Liver (tissue), 9 donors: ENCODE measurements around the gene PRIMA1. TPM values are rescaled to one million over a fixed set of nuclear protein-coding genes. Genes with fewer than 3 reads are reported as not detected.

Experiments
- DNase-seq: peaks from one replicate; pipeline ENCODE4 v3.0.0-alpha.2; 2017; ENCODE audit warnings: low spot score
- H3K27ac ChIP-seq, 2 donors: one replicate each; pipeline ENCODE4 v1.7.0; 2013; ENCODE audit warnings: inconsistent platforms in 2 of 2, low read length in 2 of 2, control low read depth in 1 of 2, low read depth in 1 of 2, mild to moderate bottlenecking in 1 of 2
- H3K27me3 ChIP-seq, 4 donors: one replicate each; pipeline versions ENCODE4 v1.6.1 to v1.7.0; 2013; ENCODE audit warnings: low read length in 3 of 4, inconsistent platforms in 1 of 4, mild to moderate bottlenecking in 1 of 4, moderate library complexity in 1 of 4; ENCODE audit not compliant: control insufficient read depth in 4 of 4, insufficient read depth in 4 of 4
- H3K36me3 ChIP-seq, 4 donors: one replicate each; pipeline versions ENCODE4 v1.6.1 to v1.7.0; 2013; ENCODE audit warnings: low read length in 3 of 4, mild to moderate bottlenecking in 3 of 4, low read depth in 1 of 4, moderate library complexity in 1 of 4; ENCODE audit not compliant: control insufficient read depth in 4 of 4, insufficient read depth in 3 of 4
- H3K4me1 ChIP-seq, 4 donors: one replicate each; pipeline versions ENCODE4 v1.6.1 to v1.7.0; 2013; ENCODE audit warnings: low read length in 3 of 4, mild to moderate bottlenecking in 3 of 4, moderate library complexity in 1 of 4; ENCODE audit not compliant: control insufficient read depth in 4 of 4, insufficient read depth in 4 of 4
- H3K4me3 ChIP-seq, 3 donors: one replicate each; pipeline versions ENCODE4 v1.6.1 to v1.7.0; 2013; ENCODE audit warnings: low read length in 3 of 3, control low read depth in 1 of 3, low read depth in 1 of 3, mild to moderate bottlenecking in 1 of 3
- H3K9ac ChIP-seq, 2 donors: one replicate each; pipeline ENCODE4 v1.7.0; 2013; ENCODE audit warnings: low read length in 2 of 2, mild to moderate bottlenecking in 2 of 2, moderate library complexity in 2 of 2, control low read depth in 1 of 2, low read depth in 1 of 2
- H3K9me3 ChIP-seq, 4 donors: one replicate each; pipeline versions ENCODE4 v1.6.1 to v1.7.0; 2013; ENCODE audit warnings: low read length in 3 of 4; ENCODE audit not compliant: control insufficient read depth in 4 of 4
- EGR1 ChIP-seq, 2 donors: IDR thresholded peaks; 2 replicates each; pipeline ENCODE4 v1.6.1; 2016 to 2018; ENCODE audit warnings: antibody characterized with exemption in 2 of 2, low read depth in 2 of 2
- FOXA2 ChIP-seq: IDR thresholded peaks from 2 replicates; pipeline ENCODE4 v1.6.1; 2016; ENCODE audit warnings: antibody characterized with exemption
- GABPA ChIP-seq, 2 donors: IDR thresholded peaks in 1 of 2; conservative IDR thresholded peaks in 1 of 2; 2 replicates each; pipeline ENCODE4 v1.6.1; 2016; ENCODE audit warnings: antibody characterized with exemption in 2 of 2, mild to moderate bottlenecking in 1 of 2, moderate library complexity in 1 of 2
- HNF4A ChIP-seq, 2 donors: conservative IDR thresholded peaks; 2 replicates each; pipeline ENCODE4 v1.6.1; 2016; ENCODE audit warnings: antibody characterized with exemption in 2 of 2, mild to moderate bottlenecking in 2 of 2
- HNF4G ChIP-seq: IDR thresholded peaks from 2 replicates; pipeline ENCODE4 v1.6.1; 2016; ENCODE audit warnings: antibody characterized with exemption
- JUND ChIP-seq, 2 donors: IDR thresholded peaks; 2 replicates each; pipeline ENCODE4 v1.6.1; 2016; ENCODE audit warnings: antibody characterized with exemption in 2 of 2
- NR2F2 ChIP-seq: IDR thresholded peaks from 2 replicates; pipeline ENCODE4 v1.6.1; 2016; ENCODE audit warnings: antibody characterized with exemption
- RAD21 ChIP-seq, 2 donors: IDR thresholded peaks; 2 replicates each; pipeline ENCODE4 v1.6.1; 2016; ENCODE audit warnings: antibody characterized with exemption in 2 of 2, mild to moderate bottlenecking in 2 of 2
- REST ChIP-seq: IDR thresholded peaks from 2 replicates; pipeline ENCODE4 v1.6.1; 2016; ENCODE audit warnings: antibody characterized with exemption, mild to moderate bottlenecking
- RXRA ChIP-seq, 2 donors: IDR thresholded peaks; 2 replicates each; pipeline ENCODE4 v1.6.1; 2017 to 2018; ENCODE audit warnings: antibody characterized with exemption in 2 of 2, mild to moderate bottlenecking in 1 of 2
- SP1 ChIP-seq: IDR thresholded peaks from 2 replicates; pipeline ENCODE4 v1.6.1; 2018; ENCODE audit warnings: antibody characterized with exemption, mild to moderate bottlenecking
- TAF1 ChIP-seq: conservative IDR thresholded peaks from 2 replicates; pipeline ENCODE4 v1.6.1; 2016; ENCODE audit warnings: antibody characterized with exemption, mild to moderate bottlenecking
- YY1 ChIP-seq: IDR thresholded peaks from 2 replicates; pipeline ENCODE4 v1.6.1; 2016; ENCODE audit warnings: antibody characterized with exemption, mild to moderate bottlenecking
- whole genome bisulfite sequencing: extraction: QIAGEN DNeasy Blood & Tissue Kit; methylation state at CpG from one replicate; pipeline ENCODE4 v1.1.7; 2013; 5-methylcytosine and 5-hydroxymethylcytosine counted together
- polyA plus RNA-seq, 2 donors: library from polyadenylated mRNA; stranded (reverse) in 1 of 2; unstranded in 1 of 2; fragments of 200-250 nt in 1 of 2; fragments of >200 nt in 1 of 2; fragmentation: Nextera tagmentation in 1 of 2; extraction: Ambion mirVana in 1 of 2; gene quantifications; one replicate each; pipeline versions ENCODE4 v1.2.1 to v1.2.3, GENCODE V29; 2013 to 2015
- total RNA-seq, 2 donors: library from RNA; depleted of rRNA; stranded (reverse); fragments of >200 nt; gene quantifications; one replicate each; pipeline ENCODE4 v1.2.3, GENCODE V29; 2014
- TF ChIP-seq, protein P1 (sequence below): IDR thresholded peaks from 2 replicates; pipeline ENCODE4 v1.6.1; 2016; ENCODE audit warnings: antibody characterized with exemption
- TF ChIP-seq, protein P2 (sequence below): fragments of 150-350 bp; IDR thresholded peaks from 2 replicates; pipeline ENCODE4 v1.5.1; 2017; ENCODE audit warnings: improper control_type of control experiment, low read depth, low read length; ENCODE audit not compliant: missing input control
- TF ChIP-seq, protein P3 (sequence below): IDR thresholded peaks from 2 replicates; pipeline ENCODE4 v1.6.1; 2016; ENCODE audit warnings: antibody characterized with exemption
- TF ChIP-seq, protein P4 (sequence below): IDR thresholded peaks from 2 replicates; pipeline ENCODE4 v1.6.1; 2016; ENCODE audit warnings: antibody characterized with exemption
- donor health status: healthy.
- donor health status: healthy.
- donor health status: healthy.
- donor health status: healthy.
- donor health status: healthy.

Gene PRIMA1
- total and polyA plus RNA-seq, 4 donors = 0.08 to 0.38 (median 0.13) TPM; not detected in 1

DNA sequence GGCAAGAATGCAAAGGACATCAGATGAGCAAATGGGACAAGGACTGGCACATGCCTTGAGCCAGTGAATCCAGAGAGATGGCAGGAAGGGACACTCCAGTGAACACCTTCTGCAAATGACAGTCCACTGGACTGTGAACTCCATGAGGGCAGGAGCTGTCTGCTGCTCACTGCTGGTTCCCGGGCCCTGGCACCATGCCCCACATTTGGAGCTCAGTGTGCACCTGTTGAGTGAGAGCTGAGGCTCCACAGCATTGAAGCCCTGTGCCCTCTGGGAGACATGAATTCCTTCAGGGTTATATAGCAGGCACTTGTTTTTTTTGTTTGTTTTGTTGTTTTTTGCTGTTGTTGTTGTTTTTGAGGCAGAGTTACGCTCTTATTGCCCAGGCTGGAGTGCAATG lies 13.1 kb downstream of the PRIMA1 start:
- Histone ChIP-seq H3K27ac (no peak overlapping the region), H3K9ac (no peak overlapping the region), H3K4me3 (no peak overlapping the region), H3K36me3 (no peaks in the 10 kb centered on the region), H3K4me1 (no peaks in the 10 kb centered on the region), H3K9me3 (peaks cover 0 to 2% (median 0%) of the 10 kb centered on the region in 4 donors), H3K27me3 (peaks cover 0 to 3% (median 0%) of the 10 kb centered on the region in 4 donors)
- 89% methylated on average over 2 of the region's 2 CpGs for WGBS
- no peak for DNase-seq
- TF ChIP-seq HNF4G (no peak), EGR1 (IDR thresholded peaks at IDR 0.05; ENCODE audit: low read depth in 2 of 2) (no peak), REST (no peak), JUND (IDR thresholded peaks at IDR 0.05) (no peak), GABPA (IDR thresholded peaks at IDR 0.05 in 1 of 2, conservative IDR thresholded peaks at IDR 0.05 in 1 of 2) (no peak), HNF4A (conservative IDR thresholded peaks at IDR 0.05) (no peak), RAD21 (IDR thresholded peaks at IDR 0.05) (no peak), FOXA2 (no peak), RXRA (IDR thresholded peaks at IDR 0.05) (no peak)
- TF ChIP-seq, protein P1, sequence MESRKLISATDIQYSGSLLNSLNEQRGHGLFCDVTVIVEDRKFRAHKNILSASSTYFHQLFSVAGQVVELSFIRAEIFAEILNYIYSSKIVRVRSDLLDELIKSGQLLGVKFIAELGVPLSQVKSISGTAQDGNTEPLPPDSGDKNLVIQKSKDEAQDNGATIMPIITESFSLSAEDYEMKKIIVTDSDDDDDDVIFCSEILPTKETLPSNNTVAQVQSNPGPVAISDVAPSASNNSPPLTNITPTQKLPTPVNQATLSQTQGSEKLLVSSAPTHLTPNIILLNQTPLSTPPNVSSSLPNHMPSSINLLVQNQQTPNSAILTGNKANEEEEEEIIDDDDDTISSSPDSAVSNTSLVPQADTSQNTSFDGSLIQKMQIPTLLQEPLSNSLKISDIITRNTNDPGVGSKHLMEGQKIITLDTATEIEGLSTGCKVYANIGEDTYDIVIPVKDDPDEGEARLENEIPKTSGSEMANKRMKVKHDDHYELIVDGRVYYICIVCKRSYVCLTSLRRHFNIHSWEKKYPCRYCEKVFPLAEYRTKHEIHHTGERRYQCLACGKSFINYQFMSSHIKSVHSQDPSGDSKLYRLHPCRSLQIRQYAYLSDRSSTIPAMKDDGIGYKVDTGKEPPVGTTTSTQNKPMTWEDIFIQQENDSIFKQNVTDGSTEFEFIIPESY = no peak
- TF ChIP-seq, protein P2, sequence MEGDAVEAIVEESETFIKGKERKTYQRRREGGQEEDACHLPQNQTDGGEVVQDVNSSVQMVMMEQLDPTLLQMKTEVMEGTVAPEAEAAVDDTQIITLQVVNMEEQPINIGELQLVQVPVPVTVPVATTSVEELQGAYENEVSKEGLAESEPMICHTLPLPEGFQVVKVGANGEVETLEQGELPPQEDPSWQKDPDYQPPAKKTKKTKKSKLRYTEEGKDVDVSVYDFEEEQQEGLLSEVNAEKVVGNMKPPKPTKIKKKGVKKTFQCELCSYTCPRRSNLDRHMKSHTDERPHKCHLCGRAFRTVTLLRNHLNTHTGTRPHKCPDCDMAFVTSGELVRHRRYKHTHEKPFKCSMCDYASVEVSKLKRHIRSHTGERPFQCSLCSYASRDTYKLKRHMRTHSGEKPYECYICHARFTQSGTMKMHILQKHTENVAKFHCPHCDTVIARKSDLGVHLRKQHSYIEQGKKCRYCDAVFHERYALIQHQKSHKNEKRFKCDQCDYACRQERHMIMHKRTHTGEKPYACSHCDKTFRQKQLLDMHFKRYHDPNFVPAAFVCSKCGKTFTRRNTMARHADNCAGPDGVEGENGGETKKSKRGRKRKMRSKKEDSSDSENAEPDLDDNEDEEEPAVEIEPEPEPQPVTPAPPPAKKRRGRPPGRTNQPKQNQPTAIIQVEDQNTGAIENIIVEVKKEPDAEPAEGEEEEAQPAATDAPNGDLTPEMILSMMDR = no peak

DNA sequence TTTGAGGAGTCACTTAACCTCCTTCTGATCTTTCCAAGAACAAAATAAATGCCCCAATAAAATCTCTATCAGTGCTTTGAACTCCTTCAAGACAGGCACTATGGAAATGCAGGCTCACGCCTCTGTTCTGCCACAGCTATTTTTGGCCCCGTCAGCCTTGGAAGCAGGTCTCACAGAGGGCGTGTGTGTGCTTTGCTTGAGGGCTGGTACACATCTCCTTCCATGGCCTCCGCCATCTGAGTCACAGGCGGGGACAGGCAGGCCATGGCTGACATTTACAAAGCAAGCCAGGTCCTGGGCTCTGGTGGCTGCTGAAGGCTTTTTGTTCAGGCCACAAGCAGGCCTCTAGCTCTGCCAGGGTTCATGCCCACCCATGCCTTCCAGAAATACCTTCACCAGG lies 16.0 kb downstream of the PRIMA1 start:
- Histone ChIP-seq H3K4me1 (no peaks in the 10 kb centered on the region), H3K27ac (no peak overlapping the region), H3K4me3 (no peak overlapping the region), H3K9me3 (peaks cover 0 to 2% (median 0%) of the 10 kb centered on the region in 4 donors), H3K36me3 (no peaks in the 10 kb centered on the region), H3K9ac (no peak overlapping the region), H3K27me3 (no peaks in the 10 kb centered on the region)
- WGBS = 84% methylated on average over 5 of the region's 5 CpGs
- DNase-seq = no peak
- no peak for TF ChIP-seq RXRA (IDR thresholded peaks at IDR 0.05)
- no peak for TF ChIP-seq HNF4A (conservative IDR thresholded peaks at IDR 0.05)
- TF ChIP-seq EGR1 (IDR thresholded peaks at IDR 0.05; ENCODE audit: low read depth in 2 of 2) = no peak
- TF ChIP-seq YY1 = no peak
- TF ChIP-seq, protein P3, sequence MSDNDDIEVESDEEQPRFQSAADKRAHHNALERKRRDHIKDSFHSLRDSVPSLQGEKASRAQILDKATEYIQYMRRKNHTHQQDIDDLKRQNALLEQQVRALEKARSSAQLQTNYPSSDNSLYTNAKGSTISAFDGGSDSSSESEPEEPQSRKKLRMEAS = no peak
- TF ChIP-seq TAF1 = no peak
- TF ChIP-seq NR2F2 = no peak
- TF ChIP-seq, protein P4, sequence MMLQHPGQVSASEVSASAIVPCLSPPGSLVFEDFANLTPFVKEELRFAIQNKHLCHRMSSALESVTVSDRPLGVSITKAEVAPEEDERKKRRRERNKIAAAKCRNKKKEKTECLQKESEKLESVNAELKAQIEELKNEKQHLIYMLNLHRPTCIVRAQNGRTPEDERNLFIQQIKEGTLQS = no peak
- no peak for TF ChIP-seq HNF4G
- no peak for TF ChIP-seq SP1
- TF ChIP-seq, protein P2 = no peak
- TF ChIP-seq FOXA2 = no peak
- no peak for TF ChIP-seq JUND (IDR thresholded peaks at IDR 0.05)
- TF ChIP-seq GABPA (IDR thresholded peaks at IDR 0.05 in 1 of 2, conservative IDR thresholded peaks at IDR 0.05 in 1 of 2) = no peak
- no peak for TF ChIP-seq REST
